ENCODE data around the gene CD2. TPM values are rescaled to one million over a fixed set of nuclear protein-coding genes. Genes with fewer than 3 reads are reported as not detected.

The CD2 gene
- total and polyA plus RNA-seq, 11 donors: 0.33 to 9.7 (median 0.61) TPM; not detected in 3

- Histone ChIP-seq H3K27ac (peak overlapping the region in 1 of 12 donors; percentile 71), H3K4me1 (peaks cover 0 to 17% (median 0%) of the 10 kb centered on the region in 12 donors), H3K9me3 (peaks cover 0 to 4% (median 0%) of the 10 kb centered on the region in 12 donors), H3K27me3 (no peaks in the 10 kb centered on the region), H3K4me3 (peak overlapping the region in 1 of 12 donors; percentile 50), H3K36me3 (peaks cover 0 to 4% (median 0%) of the 10 kb centered on the region in 9 donors)
- ATAC-seq (no peak), DNase-seq (no peak)
- intact Hi-C loops (cut with DNase I): no loop called here
- 89 to 91% (median 90%) methylated on average over 1 of the region's 1 CpG for WGBS, 4 donors
- no peak for TF ChIP-seq POLR2A (IDR thresholded peaks at IDR 0.05)
- no peak for TF ChIP-seq CTCF (IDR thresholded peaks at IDR 0.05)
These were observed 5.4 kb downstream of the CD2 start for GRCh38 chr1:116759636-116760035.

GRCh38 chr1:116760487-116760886 is 6.3 kb downstream of the CD2 start:
- intact Hi-C loops (cut with DNase I): no loop called here
- H3K9me3 ChIP-seq: peaks cover 0 to 4% (median 0%) of the 10 kb centered on the region in 12 donors
- peaks cover 0 to 4% (median 0%) of the 10 kb centered on the region in 9 donors for H3K36me3 ChIP-seq
- peaks cover 0 to 21% (median 0%) of the 10 kb centered on the region in 12 donors for H3K4me1 ChIP-seq
- ATAC-seq (no peak), DNase-seq (no peak)
- no peaks in the 10 kb centered on the region for H3K27me3 ChIP-seq
- 86 to 100% (median 93%) methylated on average over 3 of the region's 3 CpGs for WGBS, 4 donors
- H3K4me3 ChIP-seq: peak overlapping the region in 1 of 12 donors; percentile 50
- H3K27ac ChIP-seq: peak overlapping the region in 1 of 12 donors; percentile 71
- TF ChIP-seq CTCF (IDR thresholded peaks at IDR 0.05): no peak
- TF ChIP-seq POLR2A (IDR thresholded peaks at IDR 0.05): no peak

GRCh38 chr1:116760996-116761665 is 6.9 kb downstream of the CD2 start:
- Histone ChIP-seq H3K36me3 (peaks cover 0 to 4% (median 0%) of the 10 kb centered on the region in 9 donors), H3K9me3 (peaks cover 0 to 4% (median 0%) of the 10 kb centered on the region in 12 donors), H3K27me3 (no peaks in the 10 kb centered on the region), H3K4me3 (no peak overlapping the region), H3K4me1 (peaks cover 0 to 28% (median 0%) of the 10 kb centered on the region in 12 donors), H3K27ac (peak overlapping the region in 1 of 12 donors; percentile 71)
- TF ChIP-seq POLR2A (IDR thresholded peaks at IDR 0.05) (no peak), CTCF (IDR thresholded peaks at IDR 0.05) (no peak)
- ATAC-seq (no peak), DNase-seq (no peak)
- intact Hi-C loops (cut with DNase I): no loop called here
- 62 to 90% (median 79%) methylated on average over 4 of the region's 4 CpGs for WGBS, 4 donors

- TF ChIP-seq POLR2A (IDR thresholded peaks at IDR 0.05): no peak
- no peak for TF ChIP-seq CTCF (IDR thresholded peaks at IDR 0.05)
- Histone ChIP-seq H3K4me3 (no peak overlapping the region), H3K27ac (peak overlapping the region in 1 of 12 donors; percentile 71), H3K36me3 (peaks cover 0 to 4% (median 0%) of the 10 kb centered on the region in 9 donors), H3K9me3 (peaks cover 0 to 4% (median 0%) of the 10 kb centered on the region in 12 donors), H3K27me3 (no peaks in the 10 kb centered on the region), H3K4me1 (peaks cover 0 to 32% (median 0%) of the 10 kb centered on the region in 12 donors)
- intact Hi-C loops (cut with DNase I): no loop called here
- 88 to 94% (median 91%) methylated on average over 2 of the region's 2 CpGs for WGBS, 4 donors
- DNase-seq: no peak
- ATAC-seq: no peak
These were observed 8.1 kb downstream of the CD2 start for GRCh38 chr1:116762281-116762680.
